GM10847 (cell line): ENCODE results near the gene SERPINA6.

Experiments used
- POLR2A ChIP-seq: IDR thresholded peaks from 2 replicates; pipeline ENCODE4 v1.6.1; 2011; ENCODE audit not compliant: insufficient read length; ENCODE audit errors: extremely low read depth

The SERPINA6 gene

DNA sequence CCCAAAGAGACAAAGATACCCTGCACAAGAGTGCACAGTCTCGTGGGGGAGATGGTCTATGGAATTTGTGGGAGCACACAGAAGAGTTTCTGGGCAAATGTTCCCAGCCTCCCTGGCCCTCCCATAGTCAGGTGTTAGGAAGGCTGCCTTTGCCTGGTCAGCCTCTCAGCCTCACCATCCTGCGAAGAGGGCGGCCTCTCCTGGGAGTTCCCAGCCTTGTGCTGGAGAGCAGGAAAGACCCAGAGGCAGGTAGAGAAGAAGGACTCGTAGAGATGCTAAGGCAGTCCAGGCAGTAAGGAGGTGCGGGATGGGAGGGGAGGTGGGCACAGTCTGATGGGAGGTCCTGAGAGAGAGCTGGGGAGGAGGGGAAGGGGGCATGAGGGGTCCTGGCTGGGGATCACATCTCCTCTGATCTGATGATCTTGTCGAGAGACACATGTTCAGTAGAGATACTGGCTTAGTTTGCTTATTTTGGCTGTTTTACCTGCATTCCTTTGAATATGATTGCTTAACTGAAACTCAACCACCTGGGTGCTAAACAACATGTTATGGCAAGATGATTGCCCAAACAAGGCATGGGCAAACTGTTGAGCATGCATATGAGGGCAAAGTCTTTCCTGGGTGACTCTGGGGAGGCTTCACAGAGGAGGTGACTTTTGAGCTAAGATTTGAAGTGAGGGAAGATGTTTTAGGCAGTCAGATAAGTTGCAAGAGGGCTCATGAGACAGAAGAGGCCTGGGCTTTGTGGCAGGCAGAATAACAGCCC is 10.5 kb downstream of the SERPINA6 start:
- no peak for TF ChIP-seq POLR2A

DNA sequence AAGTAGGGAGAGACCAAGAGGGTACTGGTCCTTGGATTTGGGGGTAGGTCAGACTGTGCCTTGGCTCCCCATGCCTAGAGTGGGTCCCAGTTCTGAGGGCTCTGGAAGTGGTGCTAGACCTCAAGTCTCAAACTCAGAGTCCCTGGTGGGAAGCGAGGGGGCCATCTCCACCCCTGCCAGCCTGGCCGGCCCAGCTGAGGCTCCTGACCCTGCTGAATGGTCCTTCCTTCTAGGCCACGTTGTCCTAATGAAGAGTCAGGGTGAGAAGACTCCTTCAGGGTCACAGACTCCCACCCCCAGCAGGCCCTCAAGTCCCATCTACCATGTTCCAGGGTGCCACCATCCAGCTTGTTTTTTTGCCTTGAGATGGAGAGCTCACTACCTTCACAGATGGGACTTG is 12.9 kb downstream of the SERPINA6 start:
- TF ChIP-seq POLR2A, result no peak

DNA sequence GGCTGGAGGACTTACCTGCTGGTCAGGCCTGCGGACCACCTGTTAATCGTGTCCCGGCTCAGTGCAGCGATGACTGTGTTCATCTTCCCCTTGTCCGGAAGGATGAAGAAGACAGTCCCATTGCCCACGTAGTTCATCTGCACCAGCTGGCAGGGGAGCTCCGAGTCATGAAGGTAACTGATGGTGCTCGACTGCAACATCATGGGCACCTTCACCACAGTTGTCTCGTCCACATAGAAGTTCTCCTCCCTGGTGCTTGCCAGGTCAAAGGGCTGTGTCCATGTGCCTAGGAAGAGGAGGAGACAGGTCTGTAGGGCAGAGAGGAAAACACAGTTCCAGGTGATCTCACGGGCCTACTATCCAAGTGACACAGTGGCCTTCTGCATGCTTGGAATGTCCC is 13.4 kb downstream of the SERPINA6 start:
- no peak for TF ChIP-seq POLR2A

DNA sequence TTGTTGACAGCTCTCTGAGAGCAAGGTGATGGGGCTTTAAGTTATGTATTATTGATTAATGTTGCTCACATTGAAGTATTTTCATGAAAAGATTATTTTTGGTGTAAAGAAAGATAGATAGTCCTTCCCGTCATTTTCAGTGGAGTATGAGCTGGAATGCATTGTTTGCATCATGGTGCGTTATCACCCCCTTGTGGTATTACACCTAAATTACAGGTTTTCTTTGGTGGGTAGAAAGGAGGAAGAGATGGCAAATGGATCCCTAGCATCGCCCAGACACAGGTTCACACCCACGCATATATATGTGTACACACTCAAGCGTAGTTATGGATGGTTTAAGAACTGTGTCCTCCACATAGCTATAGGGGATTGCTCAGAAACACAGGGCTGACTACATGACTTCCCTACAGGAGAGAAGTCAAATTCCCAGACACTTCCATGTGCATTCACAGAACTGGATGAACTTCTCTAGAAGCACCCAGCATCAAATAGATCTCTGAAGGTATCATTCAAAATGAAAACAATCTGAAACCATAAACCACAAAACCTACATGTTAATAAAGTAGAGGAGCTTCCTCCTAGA is 15.6 kb downstream of the SERPINA6 start:
- no peak for TF ChIP-seq POLR2A

DNA sequence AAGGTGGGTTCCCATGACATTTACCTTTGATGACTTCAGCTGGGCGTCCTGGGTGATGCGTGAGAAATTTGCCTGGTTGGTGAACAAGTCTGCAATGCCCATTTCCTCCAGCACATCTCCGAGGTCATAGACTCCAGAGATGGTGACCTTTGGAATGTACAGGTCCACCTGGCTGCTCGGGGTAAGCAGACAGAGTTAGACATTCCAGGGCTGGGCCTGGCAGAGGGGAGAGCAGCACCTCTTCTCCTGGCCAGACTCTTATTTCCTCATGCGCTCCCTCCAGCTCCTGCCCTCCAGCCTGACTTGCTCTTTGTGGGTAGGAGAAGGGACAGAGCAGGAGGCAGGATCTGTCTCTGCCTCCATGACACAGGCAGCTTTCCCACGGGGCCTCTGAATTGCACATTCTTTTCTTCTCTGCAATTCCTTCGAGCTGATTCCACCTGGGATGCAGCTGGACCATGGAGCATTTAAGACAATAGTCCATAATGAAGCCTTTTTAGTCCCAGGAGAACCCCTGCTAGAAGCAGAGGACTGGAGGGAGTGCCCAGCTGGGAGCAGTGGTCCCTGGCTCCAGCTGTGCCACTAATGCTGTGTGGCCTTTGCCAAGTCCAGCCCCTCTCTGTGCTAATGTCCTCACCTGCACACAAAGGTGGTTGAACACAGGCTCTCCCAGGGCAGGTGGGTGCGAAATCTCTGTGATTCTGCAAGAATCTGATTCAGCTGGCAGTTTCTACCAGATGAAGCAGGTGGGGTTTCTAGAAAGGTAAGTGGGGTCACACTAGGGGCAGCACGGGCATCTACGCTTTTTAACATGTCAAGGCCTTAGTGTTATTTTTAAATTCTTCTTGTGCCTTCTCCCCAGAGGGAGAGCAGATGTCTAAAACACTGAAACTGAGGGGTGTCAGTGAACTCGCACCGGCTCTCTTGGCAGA is 16.8 kb downstream of the SERPINA6 start:
- TF ChIP-seq POLR2A, result no peak

DNA sequence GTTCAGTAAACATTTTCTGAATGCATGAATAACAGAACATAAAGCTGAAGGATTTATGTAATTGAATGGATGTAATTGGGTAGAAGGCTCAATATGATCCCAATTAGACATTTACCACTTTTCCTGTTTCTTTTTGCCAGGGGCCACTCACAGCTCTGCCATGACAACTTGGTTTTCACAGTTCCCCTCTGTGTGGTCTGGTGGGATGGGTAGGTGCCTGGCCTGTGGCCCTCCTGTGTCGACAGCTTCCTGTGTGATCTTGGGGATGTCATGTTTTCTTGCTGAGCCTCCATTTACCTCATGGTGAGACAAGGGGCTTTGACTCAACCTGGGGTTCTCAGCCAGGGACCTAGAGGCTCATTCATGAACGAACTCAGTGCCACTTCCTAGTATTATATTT is 17.5 kb downstream of the SERPINA6 start:
- TF ChIP-seq POLR2A, result no peak

DNA sequence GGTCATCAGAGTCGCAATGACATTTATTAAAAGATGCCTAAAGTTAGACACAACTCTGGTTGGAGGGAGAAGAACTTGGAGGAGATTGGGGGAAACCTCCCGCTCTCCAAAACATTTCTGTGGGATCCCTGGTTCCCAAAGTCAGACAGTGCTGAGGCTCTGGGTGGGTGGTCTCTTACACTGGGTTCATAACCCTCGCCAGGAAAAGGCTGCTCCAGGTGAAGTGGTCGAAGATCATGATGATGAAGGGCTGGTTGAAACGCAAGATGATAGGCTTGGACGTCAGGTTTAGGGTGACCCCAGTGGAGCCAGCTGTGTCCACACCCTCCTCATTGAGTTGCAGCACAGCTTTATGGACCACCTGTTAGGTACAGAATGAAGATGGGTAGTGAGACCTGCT is 18.9 kb downstream of the SERPINA6 start:
- TF ChIP-seq POLR2A, result no peak

DNA sequence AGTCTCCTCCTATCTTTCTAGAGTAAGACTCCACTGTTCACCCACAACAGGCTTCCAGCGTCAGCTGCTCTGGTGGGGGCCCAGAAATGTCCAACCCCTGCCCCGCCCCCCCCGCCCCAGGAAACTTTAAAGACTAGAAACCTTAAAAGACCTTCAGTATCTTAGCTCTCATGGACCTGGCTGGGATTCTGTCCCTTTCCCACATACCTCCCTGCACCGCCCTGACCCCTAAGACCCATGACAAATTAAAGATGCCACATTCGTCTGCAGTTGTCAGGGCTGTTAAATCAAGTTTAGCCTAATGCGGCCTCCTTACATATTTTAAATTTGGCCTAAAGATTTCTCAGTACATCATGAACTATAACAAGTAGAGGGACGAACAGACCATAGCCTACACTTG is 20.0 kb downstream of the SERPINA6 start:
- TF ChIP-seq POLR2A, result no peak

DNA sequence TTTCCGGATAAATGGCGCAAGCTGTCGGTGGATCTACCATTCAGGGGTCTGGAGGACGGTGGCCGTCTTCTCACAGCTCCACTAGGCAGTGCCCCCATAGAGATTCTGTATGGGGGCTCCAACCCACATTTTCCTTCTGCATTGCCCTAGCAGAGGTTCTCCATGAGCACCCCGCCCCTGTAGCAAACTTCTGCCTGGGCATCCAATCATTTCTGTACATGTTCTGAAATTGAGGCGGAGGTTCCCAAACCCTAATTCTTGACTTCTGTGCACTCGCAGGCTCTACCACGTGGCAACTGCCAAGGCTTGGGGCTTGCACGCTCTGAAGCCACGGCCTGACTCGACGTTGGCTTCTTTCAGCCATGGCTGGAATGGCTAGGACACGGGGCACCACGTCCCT is 25.0 kb downstream of the SERPINA6 start:
- no peak for TF ChIP-seq POLR2A

DNA sequence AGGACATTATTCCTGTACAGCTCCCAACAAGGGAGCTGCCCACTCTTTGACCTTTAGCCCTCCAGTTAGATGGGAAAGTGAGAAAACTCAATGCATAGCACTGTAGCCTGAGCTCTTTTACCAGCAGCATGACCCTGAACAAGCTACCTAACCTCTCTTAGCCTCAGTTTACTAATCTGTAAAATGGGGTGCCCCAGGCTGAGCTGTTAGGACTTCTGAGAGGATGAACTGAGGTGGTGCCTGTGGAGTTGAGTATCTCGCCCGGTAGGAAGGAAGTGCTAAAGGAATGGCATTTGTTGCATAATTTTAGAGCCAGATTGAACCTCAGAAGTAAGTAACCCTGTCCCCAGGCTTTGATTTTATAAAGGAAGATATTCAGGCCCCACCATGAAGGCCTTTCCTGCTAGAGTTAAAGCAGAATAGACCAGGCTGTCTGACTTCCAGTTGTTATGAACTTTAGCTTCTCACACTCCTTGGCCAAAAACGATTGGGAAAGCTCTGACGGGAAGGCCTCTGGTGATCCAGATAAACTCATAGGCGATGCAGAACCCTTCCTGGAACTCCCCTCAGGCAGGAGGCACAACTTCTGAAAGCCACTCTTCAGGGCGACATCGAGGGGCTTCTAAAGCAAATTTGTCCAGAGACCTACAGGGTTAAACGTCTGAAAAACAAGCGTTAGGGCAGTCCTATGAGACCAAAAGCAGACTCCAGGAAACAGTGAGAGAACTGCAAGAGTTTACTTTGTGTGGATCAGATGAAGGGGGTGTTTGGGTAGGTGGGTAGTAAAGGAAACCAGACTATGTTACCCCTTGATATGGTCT is 27.6 kb downstream of the SERPINA6 start:
- no peak for TF ChIP-seq POLR2A

DNA sequence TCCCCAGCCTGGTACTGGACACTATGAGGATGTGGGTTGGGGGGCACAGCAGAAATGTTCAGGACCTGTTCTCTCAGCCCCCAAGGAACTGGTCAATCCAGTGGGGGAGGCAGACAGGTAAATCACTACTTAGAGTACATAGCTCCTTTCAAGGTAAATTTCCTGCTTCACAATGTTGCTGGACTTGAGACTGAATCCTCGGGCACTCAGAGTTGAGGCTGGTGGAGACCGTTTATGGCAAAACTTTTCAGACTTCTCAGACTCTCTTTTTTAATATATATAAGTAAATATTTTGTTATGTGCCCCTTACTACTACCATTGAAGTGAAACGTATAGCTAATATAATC is 29.6 kb downstream of the SERPINA6 start:
- no peak for TF ChIP-seq POLR2A

DNA sequence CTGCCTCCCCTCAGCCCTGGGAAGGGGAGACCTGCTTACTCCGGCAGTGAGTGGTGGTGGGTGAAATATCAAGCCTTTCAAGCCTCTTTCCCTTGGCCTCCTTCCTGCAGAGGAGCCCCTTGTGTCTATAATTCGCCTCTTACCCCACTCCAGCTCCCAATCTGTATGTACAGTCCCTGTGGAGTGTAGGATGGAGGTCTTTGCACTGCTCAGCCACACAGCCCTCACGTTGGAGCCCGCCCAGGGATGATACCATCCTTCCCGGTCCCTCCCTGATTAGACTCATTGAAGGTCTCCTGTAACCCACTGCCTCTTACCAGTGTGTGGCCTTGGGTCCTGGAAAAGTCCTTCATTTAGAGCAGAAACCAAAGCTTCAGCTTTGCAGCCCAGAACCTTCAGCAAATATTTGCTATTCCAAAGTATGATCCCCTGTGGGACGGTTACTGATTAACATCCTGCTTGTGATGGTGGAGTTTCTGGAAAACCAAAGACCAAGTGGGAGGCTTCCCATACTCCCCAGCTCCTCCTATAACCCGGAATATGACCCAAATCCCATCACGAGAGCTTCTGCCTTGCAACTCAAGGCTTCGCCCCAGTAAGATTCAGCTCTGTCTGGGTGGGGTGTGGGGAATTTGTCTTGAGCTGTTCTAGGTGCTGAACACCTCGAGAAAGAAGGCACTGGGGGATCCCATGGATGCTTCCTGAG is 30.1 kb downstream of the SERPINA6 start, which contains the start of gene SERPINA10:
Gene SERPINA10 (minus strand): TSS at position 397 of the 706 bp plus-strand sequence. CDS start 2,675 bp downstream, outside the sequence.
- TF ChIP-seq POLR2A, result no peak

DNA sequence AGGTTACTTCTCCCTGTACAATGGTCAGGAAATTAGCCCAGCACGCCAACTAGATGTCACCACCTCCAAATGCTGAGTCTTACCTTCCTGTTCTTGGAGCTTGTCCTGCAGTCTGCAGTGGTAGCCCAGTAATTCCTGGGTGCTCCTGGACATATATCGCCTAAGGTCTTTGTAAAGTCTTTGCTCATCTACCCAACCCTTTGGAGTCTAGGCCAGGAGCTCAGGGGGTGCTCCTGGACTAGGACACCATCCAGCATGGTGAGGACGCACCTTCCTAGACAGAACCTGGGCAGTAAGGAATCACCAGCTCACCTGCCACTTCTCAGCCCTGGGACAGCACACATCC is 30.6 kb downstream of the SERPINA6 start:
- TF ChIP-seq POLR2A, result no peak

DNA sequence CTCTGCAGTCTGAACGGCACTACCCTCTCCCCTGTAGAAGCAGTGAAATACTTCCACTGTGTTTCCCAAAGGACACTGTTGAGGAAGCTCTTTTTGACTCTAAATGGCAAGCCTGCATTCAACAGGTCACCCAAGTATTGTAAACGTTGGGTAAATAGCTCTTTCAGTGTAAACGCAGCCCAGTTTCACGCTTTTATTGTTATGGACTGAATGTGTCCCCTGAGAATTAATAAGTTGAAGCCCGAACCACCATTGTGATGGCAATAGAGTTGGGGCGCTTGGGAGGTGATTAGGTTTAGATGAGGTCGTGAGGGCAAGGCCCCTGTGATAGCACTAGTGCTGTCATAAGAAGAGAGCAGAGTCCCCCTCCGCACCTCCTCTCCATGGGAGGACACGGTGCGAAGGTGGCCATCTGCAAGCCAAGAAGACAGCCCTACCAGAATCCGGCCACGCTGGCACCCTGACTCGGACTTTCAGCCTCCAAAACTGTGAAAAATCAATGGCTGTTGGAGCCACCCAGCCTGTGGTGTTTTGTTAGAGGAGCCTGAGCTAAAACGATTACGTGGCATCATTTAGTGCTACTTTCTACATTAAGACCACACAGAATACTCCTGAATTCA is 31.1 kb downstream of the SERPINA6 start:
- no peak for TF ChIP-seq POLR2A

DNA sequence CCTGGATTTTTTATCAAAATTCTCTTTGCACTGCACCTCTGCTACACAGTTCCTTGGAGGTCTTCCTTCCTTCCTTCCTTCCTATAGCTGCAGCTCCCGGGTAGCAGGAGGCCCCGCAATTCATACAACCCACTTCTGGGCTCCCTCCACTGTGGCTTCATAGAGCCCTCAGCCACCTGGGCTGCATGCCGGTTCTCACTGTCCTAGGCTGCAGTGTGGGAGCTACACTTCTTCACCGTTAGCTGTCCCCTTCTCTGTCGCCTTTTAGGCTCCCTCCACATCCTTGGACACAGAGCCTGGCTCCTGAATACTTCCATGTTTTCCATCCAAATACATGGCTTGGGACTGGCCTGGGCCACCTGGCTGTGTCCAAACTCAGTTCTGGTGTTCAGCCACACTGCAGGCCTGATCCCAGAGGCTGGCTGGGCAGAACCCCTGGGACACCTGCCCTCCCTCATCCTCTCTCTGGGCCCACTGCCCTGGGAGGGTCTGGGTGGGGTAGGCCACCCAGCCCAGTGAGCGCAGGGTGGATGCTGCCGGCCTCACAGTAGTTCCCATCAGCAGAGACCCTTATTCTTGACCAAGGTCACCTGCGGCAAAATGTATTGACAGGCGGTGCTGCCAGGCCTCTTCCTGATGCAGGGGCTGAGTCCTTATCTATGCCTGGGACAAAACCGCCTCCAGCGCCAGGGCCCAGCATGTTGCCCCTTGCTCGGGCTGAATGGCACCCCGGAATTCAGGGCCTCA is 31.8 kb downstream of the SERPINA6 start:
- TF ChIP-seq POLR2A, result no peak
